Medulla oblongata (tissue), 1 donor: ENCODE measurements around the gene RHEX.

Experiments
- DNase-seq: peaks from one replicate; pipeline ENCODE4 v3.0.0-alpha.2; 2015; ENCODE audit errors: extremely low spot score

The RHEX gene

GRCh38 chr1:206116191-206116872 is 63.4 kb downstream of the RHEX start:
- no peak for DNase-seq

GRCh38 chr1:206116873-206117150 is 63.8 kb downstream of the RHEX start:
- DNase-seq: no peak

- no peak for DNase-seq
Measured at GRCh38 chr1:206117151-206117948, 64.4 kb downstream of the RHEX start, which contains the start of gene AVPR1B. AVPR1B (minus strand) TSS chr1:206117388; CDS start chr1:206116890, 498 bp downstream.

- DNase-seq: no peak
Measured at GRCh38 chr1:206120406-206120805, 67.4 kb downstream of the RHEX start.

- no peak for DNase-seq
Measured at GRCh38 chr1:206121269-206121668, 68.3 kb downstream of the RHEX start.

GRCh38 chr1:206122686-206123085 is 69.7 kb downstream of the RHEX start:
- no peak for DNase-seq

GRCh38 chr1:206125346-206125745 is 72.4 kb downstream of the RHEX start:
- DNase-seq: no peak

GRCh38 chr1:206127336-206127735 is 74.4 kb downstream of the RHEX start:
- no peak for DNase-seq

- DNase-seq: no peak
Measured at GRCh38 chr1:206128196-206128595, 75.2 kb downstream of the RHEX start.

GRCh38 chr1:206131037-206131436 is 78.1 kb downstream of the RHEX start:
- no peak for DNase-seq

GRCh38 chr1:206133751-206134415 is 80.9 kb downstream of the RHEX start:
- DNase-seq: no peak

GRCh38 chr1:206135248-206135647 is 82.3 kb downstream of the RHEX start:
- DNase-seq: no peak

GRCh38 chr1:206136241-206136640 is 83.3 kb downstream of the RHEX start:
- DNase-seq: no peak

- DNase-seq: no peak
Measured at GRCh38 chr1:206142011-206142410, 89.0 kb downstream of the RHEX start.

- no peak for DNase-seq
Measured at GRCh38 chr1:206142770-206143169, 89.8 kb downstream of the RHEX start.

- DNase-seq: no peak
Measured at GRCh38 chr1:206143537-206144172, 90.7 kb downstream of the RHEX start.

GRCh38 chr1:206144605-206145004 is 91.6 kb downstream of the RHEX start:
- no peak for DNase-seq

GRCh38 chr1:206145771-206146290 is 92.9 kb downstream of the RHEX start:
- no peak for DNase-seq
